Endodermal cell (in vitro differentiated cells): ENCODE measurements around the gene CAMTA1. TPM values are rescaled to one million over a fixed set of nuclear protein-coding genes. Genes with fewer than 3 reads are reported as not detected.
A peak's percentile ranks its signal among the peaks of the same experiment; 100 is the strongest.

Experiments
- DNase-seq: peaks from one replicate; pipeline ENCODE4 v3.0.0-alpha.2; 2017
- H3K27ac ChIP-seq: 2 replicates; pipeline ENCODE4 v1.5.1; 2013; ENCODE audit warnings: mild to moderate bottlenecking, low read depth, low read length, moderate library complexity
- H3K27me3 ChIP-seq: 2 replicates; pipeline ENCODE4 v1.6.1; 2013; ENCODE audit warnings: mild to moderate bottlenecking, low read length, moderate library complexity; ENCODE audit not compliant: insufficient read depth, control insufficient read depth, poor library complexity, severe bottlenecking
- H3K36me3 ChIP-seq: 2 replicates; pipeline ENCODE4 v1.7.0; 2013; ENCODE audit warnings: mild to moderate bottlenecking, low read length, moderate library complexity; ENCODE audit not compliant: control insufficient read depth, insufficient read depth
- H3K4me1 ChIP-seq: one replicate; pipeline ENCODE4 v1.7.0; 2013; ENCODE audit warnings: low read length; ENCODE audit not compliant: control insufficient read depth, insufficient read depth
- H3K4me3 ChIP-seq: 2 replicates; pipeline ENCODE4 v1.5.1; 2013; ENCODE audit warnings: mild to moderate bottlenecking, low read length, moderate library complexity
- H3K9ac ChIP-seq: 2 replicates; pipeline ENCODE4 v1.6.1; 2013; ENCODE audit warnings: mild to moderate bottlenecking, low read length, moderate library complexity; ENCODE audit not compliant: poor library complexity, severe bottlenecking; ENCODE audit errors: extremely low read depth
- H3K9me3 ChIP-seq: 2 replicates; pipeline ENCODE4 v1.6.1; 2013; ENCODE audit warnings: mild to moderate bottlenecking, low read length, moderate library complexity; ENCODE audit not compliant: control insufficient read depth
- H3K27ac Mint-ChIP-seq: 2 replicates; pipeline ENCODE4 v1.8.0; 2020; ENCODE audit warnings: mixed read lengths
- H3K27me3 Mint-ChIP-seq: 2 replicates; pipeline ENCODE4 v1.8.0; 2021; ENCODE audit warnings: mild to moderate bottlenecking, mixed read lengths; ENCODE audit not compliant: insufficient read depth
- H3K36me3 Mint-ChIP-seq: 2 replicates; pipeline ENCODE4 v1.8.0; 2020; ENCODE audit warnings: low read depth, mixed read lengths
- H3K4me1 Mint-ChIP-seq: 2 replicates; pipeline ENCODE4 v1.8.0; 2020; ENCODE audit warnings: mixed read lengths
- H3K4me3 Mint-ChIP-seq: 2 replicates; pipeline ENCODE4 v1.8.0; 2020; ENCODE audit warnings: mild to moderate bottlenecking, moderate library complexity, mixed read lengths
- H3K9me3 Mint-ChIP-seq: 2 replicates; pipeline ENCODE4 v1.8.0; 2020; ENCODE audit warnings: mild to moderate bottlenecking, mixed read lengths
- WGBS, 2 experiments: methylation state at CpG; one replicate each; pipeline versions ENCODE4 v1.1.5 to v1.1.7; 2013; ENCODE audit warnings: missing lambda C conversion rate in 2 of 2, mixed read lengths in 1 of 2; ENCODE audit not compliant: insufficient coverage in 1 of 2, insufficient read length in 1 of 2; 5-methylcytosine and 5-hydroxymethylcytosine counted together
- total RNA-seq, 2 donors: library from RNA; stranded (reverse); fragmentation: NEBNext Ultra II Directional in 1 of 2; extraction: Animal tissue kit (Norgen Biotek cat#: 25700) in 1 of 2; gene quantifications; 2 replicates in 1 of 2; 3 replicates in 1 of 2; pipeline ENCODE4 v1.2.1, GENCODE V29; 2021
- TF ChIP-seq, protein P1 (sequence below): fragments of 200-600 bp; sonication (generic); conservative IDR thresholded peaks from 2 replicates; pipeline ENCODE4 v1.5.0; 2021; ENCODE audit warnings: antibody characterized with exemption, mild to moderate bottlenecking

The CAMTA1 gene
- total RNA-seq, 2 donors from 2014 or later: 123 to 137 TPM

DNA sequence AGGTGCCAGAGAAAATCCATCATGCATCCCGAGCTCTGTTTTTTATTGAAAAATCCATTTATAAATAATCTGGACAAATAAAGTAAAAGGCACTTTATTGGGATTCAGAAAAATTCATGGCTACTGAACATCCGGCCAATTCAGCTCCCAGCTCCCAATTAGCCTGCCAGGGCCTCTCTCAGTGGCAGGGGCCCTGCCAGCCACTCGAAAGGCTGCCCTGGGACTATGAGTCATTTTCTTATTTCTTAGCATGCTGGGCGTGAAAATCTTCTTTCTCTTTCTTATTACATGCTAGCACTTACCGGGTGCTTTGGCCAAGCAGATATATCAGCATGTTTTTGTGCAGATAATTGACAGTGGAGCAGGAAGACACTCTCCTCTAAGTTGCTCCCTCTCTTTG lies 283.3 kb downstream of the CAMTA1 start:
- Mint-ChIP-seq H3K4me1 (peaks cover 2% of the 10 kb centered on the region), H3K36me3 (no peaks in the 10 kb centered on the region), H3K27me3 (peaks cover 47% of the 10 kb centered on the region), H3K27ac (no peak overlapping the region), H3K9me3 (no peaks in the 10 kb centered on the region), H3K4me3 (no peak overlapping the region)
- H3K27me3 ChIP-seq: peaks cover 30% of the 10 kb centered on the region
- no peaks in the 10 kb centered on the region for H3K4me1 ChIP-seq
- H3K9me3 ChIP-seq: no peaks in the 10 kb centered on the region
- no peak overlapping the region for H3K9ac ChIP-seq
- no peaks in the 10 kb centered on the region for H3K36me3 ChIP-seq
- 88 to 91% methylated on average over 2 to 5 of the region's 5 CpGs for WGBS, 2 experiments
- no peak for DNase-seq
- H3K4me3 ChIP-seq: no peak overlapping the region
- H3K27ac ChIP-seq: no peak overlapping the region
- TF ChIP-seq, protein P1, sequence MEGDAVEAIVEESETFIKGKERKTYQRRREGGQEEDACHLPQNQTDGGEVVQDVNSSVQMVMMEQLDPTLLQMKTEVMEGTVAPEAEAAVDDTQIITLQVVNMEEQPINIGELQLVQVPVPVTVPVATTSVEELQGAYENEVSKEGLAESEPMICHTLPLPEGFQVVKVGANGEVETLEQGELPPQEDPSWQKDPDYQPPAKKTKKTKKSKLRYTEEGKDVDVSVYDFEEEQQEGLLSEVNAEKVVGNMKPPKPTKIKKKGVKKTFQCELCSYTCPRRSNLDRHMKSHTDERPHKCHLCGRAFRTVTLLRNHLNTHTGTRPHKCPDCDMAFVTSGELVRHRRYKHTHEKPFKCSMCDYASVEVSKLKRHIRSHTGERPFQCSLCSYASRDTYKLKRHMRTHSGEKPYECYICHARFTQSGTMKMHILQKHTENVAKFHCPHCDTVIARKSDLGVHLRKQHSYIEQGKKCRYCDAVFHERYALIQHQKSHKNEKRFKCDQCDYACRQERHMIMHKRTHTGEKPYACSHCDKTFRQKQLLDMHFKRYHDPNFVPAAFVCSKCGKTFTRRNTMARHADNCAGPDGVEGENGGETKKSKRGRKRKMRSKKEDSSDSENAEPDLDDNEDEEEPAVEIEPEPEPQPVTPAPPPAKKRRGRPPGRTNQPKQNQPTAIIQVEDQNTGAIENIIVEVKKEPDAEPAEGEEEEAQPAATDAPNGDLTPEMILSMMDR: no peak

GRCh38 chr1:7069931-7070330 lies 284.7 kb downstream of the CAMTA1 start:
- Histone ChIP-seq H3K9ac (no peak overlapping the region), H3K9me3 (no peaks in the 10 kb centered on the region), H3K4me1 (no peaks in the 10 kb centered on the region), H3K27me3 (peaks cover 43% of the 10 kb centered on the region), H3K27ac (no peak overlapping the region), H3K36me3 (no peaks in the 10 kb centered on the region), H3K4me3 (peak overlapping the region; percentile 61)
- H3K36me3 Mint-ChIP-seq: no peaks in the 10 kb centered on the region
- peaks cover 49% of the 10 kb centered on the region for H3K27me3 Mint-ChIP-seq
- H3K4me1 Mint-ChIP-seq: peaks cover 2% of the 10 kb centered on the region
- peak; percentile 84 for DNase-seq
- 22% methylated on average over 11 to 23 of the region's 23 CpGs for WGBS, 2 experiments
- no peaks in the 10 kb centered on the region for H3K9me3 Mint-ChIP-seq
- no peak overlapping the region for H3K27ac Mint-ChIP-seq
- H3K4me3 Mint-ChIP-seq: peak overlapping the region; percentile 49
- TF ChIP-seq, protein P1: no peak

DNA sequence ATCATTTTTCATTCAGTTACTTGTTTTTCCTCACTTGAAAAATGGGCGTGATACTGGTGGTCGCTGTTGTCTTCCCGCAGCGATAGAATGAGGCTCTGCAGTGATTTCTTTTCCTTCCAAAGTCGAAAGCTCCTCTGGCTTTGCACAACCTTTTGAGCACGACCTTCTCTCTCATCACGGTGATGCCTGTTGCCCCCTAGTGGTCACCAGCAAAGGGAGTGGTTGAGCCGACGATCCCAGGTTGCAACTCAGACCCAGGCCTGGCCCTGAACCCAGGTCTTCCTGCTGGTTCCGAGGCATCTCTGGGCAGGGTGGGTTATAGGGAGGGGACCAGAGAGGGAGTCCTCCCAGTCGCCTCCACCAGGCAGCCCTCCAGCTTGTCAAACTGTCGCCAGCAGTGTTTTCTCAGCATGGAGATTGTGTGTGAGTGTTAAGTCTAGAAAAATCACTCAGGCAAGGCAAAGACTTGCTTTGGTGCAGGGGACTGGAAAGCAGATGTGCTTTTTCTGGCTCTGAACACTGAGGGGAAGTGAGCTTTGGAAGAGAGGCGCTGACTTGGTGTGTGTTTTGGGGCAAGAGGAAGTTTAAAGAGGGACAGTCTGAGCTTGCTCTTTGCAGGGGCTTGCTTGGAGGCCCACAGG lies 285.3 kb downstream of the CAMTA1 start:
- Mint-ChIP-seq H3K4me1 (peaks cover 2% of the 10 kb centered on the region), H3K4me3 (peak overlapping the region; percentile 49)

More for the DNA sequence above, 285.3 kb downstream of the CAMTA1 start:
- DNase-seq: peak; percentile 91
- Histone ChIP-seq H3K9ac (no peak overlapping the region), H3K36me3 (no peaks in the 10 kb centered on the region), H3K9me3 (no peaks in the 10 kb centered on the region), H3K27ac (no peak overlapping the region), H3K4me1 (no peaks in the 10 kb centered on the region), H3K27me3 (peaks cover 44% of the 10 kb centered on the region), H3K4me3 (peak overlapping the region; percentile 61)
- H3K27ac Mint-ChIP-seq: no peak overlapping the region
- no peaks in the 10 kb centered on the region for H3K36me3 Mint-ChIP-seq
- WGBS, 2 experiments: 13 to 24% methylated on average over 6 to 13 of the region's 13 CpGs
- TF ChIP-seq, protein P1: peak; percentile 92
- no peaks in the 10 kb centered on the region for H3K9me3 Mint-ChIP-seq
- peaks cover 46% of the 10 kb centered on the region for H3K27me3 Mint-ChIP-seq
